Stimulated activated CD8-positive, alpha-beta memory T cell treated with anti-CD3 and anti-CD28 coated beads, Interleukin-4, amount 100 ng/mL, for 24 hours (primary cell): ENCODE data around the gene KRTAP10-10.
"Not testable (repeated sequence)": the region's sequence is repeated elsewhere in the genome, so short reads cannot be mapped to it uniquely, and the experiment has no call there.

Source experiments
- DNase-seq: peaks from one replicate; pipeline ENCODE4 v3.0.0-alpha.2; 2020; ENCODE audit warnings: low read depth

Gene KRTAP10-10, protein sequence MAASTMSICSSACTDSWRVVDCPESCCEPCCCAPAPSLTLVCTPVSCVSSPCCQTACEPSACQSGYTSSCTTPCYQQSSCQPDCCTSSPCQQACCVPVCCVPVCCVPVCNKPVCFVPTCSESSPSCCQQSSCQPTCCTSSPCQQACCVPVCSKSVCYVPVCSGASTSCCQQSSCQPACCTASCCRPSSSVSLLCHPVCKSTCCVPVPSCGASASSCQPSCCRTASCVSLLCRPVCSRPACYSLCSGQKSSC

DNA sequence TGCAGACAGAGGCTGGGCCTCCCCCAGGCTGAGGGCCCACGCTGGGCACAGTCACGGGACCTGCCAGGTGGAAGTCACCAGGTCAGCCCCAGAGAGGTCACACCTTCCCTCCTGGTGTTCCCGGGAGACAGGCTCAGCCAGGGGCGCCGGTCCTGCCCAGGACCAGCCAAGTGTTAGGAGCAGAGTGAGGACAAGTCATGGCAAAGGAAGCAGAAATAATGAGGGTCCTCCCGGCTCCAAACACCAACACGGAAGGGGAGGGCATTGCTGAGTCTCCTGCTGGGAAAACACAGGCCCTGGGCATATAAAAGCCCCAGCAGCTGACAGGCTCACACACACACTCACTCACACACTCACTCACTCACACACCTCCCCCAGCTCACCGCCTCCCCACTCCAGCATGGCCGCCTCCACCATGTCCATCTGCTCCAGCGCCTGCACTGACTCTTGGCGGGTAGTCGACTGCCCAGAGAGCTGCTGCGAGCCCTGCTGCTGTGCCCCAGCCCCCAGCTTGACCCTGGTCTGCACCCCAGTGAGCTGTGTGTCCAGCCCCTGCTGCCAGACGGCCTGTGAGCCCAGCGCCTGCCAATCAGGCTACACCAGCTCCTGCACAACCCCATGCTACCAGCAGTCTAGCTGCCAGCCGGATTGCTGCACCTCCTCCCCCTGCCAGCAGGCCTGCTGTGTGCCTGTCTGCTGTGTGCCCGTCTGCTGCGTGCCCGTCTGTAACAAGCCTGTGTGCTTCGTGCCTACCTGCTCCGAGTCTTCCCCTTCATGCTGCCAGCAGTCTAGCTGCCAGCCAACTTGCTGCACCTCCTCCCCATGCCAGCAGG lies at the start of gene KRTAP10-10:
TSS of gene KRTAP10-10 (plus strand) at position 339 of the 833 bp plus-strand sequence. CDS start at position 401, 62 bp downstream.
- DNase-seq, result no peak

DNA sequence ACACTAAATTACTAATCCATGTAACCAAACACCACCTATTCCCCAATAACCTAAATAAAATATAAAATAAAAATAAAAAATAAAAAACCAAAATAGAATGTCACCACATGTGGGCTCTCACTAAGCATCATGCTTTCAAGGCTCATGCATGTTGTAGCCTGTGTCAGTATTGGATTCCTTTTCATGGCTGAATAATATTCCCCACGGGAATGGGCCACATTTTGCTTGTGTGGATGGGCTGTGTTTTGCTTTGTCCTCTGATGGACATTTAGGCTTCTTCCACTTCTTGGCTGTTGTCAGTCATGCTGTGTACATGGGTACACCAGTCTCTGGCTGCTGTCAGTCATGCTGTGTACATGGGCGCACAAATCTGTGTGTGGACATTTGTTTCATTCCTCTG lies 48.1 kb upstream of the KRTAP10-10 start:
- no peak for DNase-seq

DNA sequence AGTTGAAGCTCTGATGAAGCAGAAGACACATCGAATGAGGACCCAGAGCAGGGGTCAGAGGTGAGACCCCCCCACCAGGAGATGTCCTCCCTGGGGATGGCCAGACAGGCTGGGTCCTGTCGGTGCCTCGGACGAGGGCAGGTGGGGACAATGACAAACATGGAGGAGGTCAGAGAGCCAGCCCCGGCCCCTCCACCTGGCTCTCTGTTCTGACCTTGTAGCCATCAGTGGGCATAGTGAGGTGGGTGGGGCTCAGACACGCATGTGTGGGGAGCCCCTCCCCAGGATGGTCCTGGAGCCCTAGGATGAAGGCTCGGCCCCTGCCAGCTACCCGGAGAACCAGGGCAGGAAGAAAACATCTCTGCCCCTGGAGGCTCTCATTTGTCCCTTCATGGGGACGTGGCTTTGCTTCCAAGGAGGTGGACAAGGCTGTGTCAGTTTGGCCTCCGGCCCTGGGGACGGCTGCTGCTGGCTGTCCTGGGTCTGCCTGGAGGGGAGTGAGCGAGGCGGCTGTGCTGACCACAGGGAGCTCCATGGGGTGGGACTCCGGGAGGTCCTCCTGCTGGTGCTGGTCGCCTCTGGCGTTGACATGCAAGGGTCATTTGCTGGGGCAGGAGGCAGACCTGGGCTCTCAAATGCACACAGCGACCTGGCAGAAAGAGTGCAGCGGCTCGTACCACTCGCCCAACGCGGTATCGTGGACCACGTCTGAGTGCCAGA lies 47.4 kb upstream of the KRTAP10-10 start:
- DNase-seq, result no peak

DNA sequence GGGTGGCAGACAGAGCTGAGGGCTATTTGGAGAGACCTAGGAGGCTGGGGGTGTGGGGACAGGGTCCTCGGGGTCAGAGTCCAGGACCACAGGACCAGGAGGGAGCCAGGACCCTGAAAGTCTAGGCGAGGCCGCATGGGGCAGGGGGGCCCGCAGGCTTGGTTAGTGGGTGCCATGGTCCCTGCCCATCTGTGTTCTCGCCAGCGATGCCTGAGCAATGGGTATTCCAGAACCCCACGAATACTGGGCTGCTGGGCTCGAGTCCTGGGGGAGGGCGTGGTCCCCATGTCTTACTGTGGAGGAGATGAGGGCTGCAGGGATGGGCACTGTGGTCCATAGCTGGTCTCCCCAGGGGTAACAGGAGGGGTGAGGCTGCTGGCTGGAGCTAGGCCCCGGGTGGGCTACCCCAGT lies 46.8 kb upstream of the KRTAP10-10 start:
- no peak for DNase-seq

DNA sequence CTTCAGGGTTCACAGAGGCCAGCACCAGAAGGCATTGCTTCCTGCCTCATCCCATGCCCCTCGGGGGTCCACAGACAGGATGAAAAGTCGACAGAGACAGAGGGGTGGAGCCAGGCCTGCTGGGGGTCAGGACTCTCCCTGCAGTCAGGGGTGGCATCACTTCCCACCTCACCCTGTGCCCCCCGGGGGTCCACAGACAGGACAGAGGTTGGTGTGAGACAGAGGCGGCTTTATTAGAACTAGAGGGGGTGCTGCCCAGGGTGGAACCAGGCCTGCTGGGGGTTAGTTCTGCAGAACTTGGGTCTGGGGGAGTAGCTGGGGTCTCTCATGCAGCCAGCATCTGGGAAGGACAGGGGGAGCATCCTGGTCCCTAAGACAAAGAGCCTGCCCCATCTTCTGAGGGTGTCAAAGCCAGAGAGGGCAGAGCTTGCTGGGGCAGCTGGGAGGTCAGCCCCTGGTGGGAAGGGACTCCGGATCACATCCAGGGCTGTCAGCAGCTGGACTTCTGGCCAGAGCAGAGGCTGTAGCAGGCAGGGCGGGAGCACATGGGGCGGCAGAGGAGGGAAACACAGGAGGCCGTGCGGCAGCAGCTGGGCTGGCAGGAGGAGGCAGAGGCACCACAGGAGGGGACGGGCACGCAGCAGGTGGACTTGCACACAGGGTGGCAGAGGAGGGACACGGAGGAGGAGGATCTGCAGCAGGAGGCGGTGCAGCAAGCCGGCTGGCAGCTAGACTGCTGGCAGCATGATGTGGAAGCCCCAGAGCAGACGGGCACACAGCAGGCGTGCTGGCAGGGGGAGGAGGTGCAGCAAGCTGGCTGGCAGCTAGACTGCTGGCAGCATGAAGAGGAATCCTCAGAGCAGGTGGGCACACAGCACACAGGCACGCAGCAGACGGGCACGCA lies 46.0 kb upstream of the KRTAP10-10 start:
- DNase-seq, result not testable (repeated sequence)

GRCh38 chr21:44591801-44592130 lies 45.4 kb upstream of the KRTAP10-10 start:
- DNase-seq, result not testable (repeated sequence)

DNA sequence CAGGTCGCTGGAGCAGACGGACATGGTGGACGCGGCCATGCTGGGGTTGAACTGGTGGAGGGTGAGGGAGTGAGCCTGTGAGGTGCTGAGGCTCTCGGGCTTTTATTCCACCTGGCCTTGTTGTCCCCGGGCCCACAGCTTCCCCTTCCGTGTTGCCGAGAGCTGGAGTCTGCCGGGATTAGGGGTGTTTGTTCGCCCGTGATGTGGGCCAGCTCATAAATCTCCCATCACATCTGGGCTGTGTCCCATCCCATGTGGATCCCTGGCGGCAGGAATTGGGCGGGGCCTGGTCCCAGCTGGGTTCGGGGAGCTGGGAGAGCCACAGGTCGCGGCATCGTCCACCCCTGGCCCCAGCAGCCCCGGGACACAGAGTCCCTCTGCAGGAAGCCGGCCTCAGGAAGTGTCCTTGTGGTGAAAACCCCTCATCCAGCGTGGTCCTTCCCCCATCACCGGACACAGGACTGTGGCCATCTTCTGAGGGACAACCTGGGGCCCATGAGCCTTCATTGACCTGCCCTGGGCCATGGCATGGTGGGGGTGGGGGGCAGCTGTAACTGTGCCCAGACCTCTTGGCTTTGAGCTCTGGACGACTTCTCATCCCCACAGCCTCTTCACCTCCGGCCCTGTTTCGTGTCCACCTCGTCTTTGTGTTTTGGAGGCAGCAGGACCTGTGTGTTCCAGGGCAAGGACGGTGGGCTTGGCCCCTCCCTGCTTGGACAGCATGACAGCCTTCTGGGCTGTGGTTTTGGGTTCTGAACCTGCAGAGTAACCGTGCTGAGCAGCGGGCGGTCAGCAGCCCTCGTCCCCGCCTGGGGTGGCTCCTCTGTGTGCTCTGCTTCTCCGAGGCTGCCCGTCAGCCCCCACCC lies 44.5 kb upstream of the KRTAP10-10 start, which contains the start of gene KRTAP10-6:
TSS of gene KRTAP10-6 (minus strand) at position 60 of the 866 bp plus-strand sequence. CDS start at position 39, 21 bp downstream.
- no peak for DNase-seq

DNA sequence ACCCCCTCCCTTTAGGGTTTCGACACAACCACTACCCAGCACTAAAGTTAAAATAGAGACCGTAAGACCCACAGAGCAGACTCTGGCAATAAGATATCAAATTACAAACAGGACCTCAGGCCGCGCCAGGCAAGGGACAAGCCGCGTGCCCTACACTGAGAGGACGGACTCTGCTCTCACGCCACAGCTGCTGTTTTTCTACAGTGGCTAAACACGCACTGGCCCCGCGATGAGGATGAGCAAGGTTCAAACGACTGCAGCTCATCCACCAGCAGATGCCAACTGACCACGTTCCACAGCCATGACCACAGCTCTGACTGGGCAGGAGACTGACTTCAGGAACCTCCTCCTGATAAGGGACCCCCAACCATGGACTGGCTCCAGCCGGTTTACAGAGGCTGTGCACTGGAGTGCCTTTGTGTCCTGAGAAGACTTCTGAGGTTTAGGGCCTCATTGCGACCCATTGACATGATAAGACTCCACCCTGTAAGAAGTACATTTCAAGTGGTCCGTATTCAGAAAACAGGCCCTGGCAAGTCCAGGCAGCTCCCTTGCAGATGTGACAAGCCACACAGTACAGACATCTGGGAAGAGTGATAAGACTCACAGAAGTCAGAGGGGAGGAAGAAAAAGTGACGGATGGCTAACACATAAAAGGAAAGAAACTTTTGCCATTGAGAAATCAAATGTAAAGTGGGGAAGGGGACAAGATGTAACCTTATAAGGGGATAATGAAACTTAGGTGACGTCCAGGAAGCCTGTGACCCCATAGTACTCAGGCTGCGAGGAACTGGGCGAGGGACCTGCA lies 43.4 kb upstream of the KRTAP10-10 start:
- DNase-seq, result no peak

- DNase-seq, result no peak
Measured at GRCh38 chr21:44594406-44594916, 42.7 kb upstream of the KRTAP10-10 start.

- no peak for DNase-seq
Measured at GRCh38 chr21:44595524-44595923, 41.6 kb upstream of the KRTAP10-10 start.

DNA sequence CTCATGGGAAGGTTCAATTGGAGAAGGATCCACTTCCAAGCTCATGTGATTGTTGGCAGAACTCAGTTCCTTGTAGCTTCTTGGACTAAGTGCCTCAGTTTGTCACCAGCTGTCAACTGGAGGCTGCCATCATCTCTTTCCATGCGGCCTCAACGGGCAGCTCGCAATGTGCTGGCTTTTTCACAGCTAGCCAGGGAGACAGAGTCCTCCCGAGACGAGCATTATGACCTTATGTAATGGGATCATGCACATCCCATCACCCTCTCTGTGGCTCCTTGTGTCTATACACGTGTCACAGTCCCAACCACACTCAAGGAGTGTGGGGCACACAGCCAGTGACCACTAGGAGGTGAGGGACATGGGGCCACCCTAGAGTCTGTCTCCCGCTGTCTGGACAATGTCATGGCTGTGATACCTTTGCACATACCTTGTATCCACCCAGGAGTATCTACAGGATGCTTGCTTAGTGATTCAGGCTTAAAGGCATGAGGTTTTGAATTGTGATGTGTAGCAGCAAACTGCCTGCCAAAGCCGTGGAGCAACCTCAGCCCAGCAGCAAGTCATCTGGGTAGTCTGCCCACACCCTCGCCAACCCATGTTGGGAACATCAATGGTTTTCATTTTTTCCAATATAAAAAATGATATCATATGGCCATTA lies 41.0 kb upstream of the KRTAP10-10 start:
- DNase-seq, result no peak

GRCh38 chr21:44598061-44598460 lies 39.1 kb upstream of the KRTAP10-10 start:
- DNase-seq, result no peak

DNA sequence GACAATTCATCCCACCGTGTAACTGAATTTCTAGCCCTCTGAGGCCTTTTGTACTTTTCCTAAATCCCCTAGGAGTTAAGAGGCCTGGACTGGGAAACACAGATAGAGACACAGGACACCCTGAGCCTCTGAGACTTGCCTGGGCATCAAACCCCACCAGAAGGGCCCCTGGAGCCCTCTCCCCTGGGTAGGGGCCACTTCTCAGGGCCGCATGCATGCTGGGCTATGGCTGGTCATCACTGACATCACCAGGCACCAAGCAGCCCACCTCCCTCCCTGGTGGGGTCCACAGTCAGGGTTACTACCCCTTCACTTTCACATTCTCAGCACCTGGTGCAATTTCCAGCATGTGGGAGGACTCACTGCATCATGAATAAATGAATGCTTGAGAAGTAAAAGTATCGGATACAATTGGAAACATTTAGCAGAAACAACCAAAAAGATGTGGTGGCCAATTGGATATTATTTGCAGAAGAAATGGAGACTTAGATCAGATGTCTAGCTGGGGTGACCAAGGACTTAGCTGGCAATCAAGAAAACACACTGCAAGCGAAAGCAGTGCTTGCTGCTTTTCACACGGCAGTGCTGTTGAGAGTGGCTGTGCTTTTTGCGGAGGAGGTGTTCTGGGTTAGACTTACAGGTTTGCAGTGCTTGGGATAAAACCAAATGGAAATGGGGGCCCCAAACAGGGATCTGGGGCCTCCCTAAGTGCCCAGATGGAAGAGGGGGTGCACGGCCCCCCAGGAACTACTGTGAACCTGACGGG lies 37.7 kb upstream of the KRTAP10-10 start:
- no peak for DNase-seq

GRCh38 chr21:44600118-44600978 lies 36.8 kb upstream of the KRTAP10-10 start, which contains the start of gene KRTAP10-7:
TSS of gene KRTAP10-7 (plus strand) at chr21:44600597. CDS start at chr21:44600622, 25 bp downstream.
- not testable (repeated sequence) for DNase-seq

GRCh38 chr21:44601091-44601490 lies 36.1 kb upstream of the KRTAP10-10 start:
- DNase-seq, result not testable (repeated sequence)

DNA sequence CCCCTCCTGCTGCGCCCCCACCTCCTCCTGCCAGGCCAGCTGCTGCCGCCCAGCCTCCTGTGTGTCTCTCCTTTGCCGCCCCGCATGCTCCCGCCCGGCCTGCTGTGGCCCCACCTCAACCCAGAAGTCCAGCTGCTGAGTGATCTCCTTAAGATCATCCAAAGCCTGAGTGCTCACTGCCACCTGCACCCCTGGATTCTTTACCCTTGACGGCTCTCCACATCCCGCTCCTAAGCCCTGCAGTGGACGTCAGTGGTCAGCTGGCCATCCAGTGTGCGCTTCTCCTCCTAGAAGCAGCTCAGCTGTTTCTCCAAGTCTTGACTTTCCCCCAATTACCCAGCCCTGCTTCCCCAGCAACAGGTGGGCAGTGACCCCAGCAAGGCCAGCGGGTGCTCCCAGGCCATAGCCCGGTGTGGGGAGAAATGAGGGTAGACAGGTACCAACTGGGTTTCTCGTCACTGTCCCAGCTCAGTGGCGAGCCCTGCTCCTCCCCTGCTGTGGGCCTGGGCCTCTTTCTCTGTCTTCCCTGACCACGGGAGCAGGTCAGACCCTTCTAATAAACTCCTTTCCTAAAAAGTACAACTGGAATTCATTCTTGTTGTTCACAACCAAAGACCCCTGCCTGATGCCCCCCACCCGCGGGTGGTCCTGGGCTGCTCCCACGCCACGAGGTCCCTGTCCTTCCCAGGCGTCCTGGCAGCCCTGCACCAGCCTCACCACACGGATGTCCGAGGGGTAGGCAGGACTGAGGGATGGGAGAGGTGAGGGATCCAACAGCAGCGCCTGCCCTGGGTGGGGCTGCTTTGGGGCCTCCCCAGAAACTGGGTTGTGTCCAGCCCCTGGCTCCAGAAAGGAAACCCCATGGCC lies 35.3 kb upstream of the KRTAP10-10 start:
- no peak for DNase-seq
